T-helper 1 cell treated with Interleukin-12 subunit alpha and Interleukin-12 subunit beta and Interleukin-4 antibody, amounts not matched to agents 30 ng/mL and 1 ng/mL, for 36 hours (primary cell): ENCODE measurements around the gene CTNNA1. TPM values are rescaled to one million over a fixed set of nuclear protein-coding genes. Genes with fewer than 3 reads are reported as not detected.

Source experiments
- intact Hi-C: fragments of 100-400 bp; cut with micrococcal nuclease; formaldehyde crosslinking; loops from one replicate; pipeline ENCODE4 v1.15.1; 2024
- total RNA-seq: library from RNA; stranded (reverse); gene quantifications from 2 replicates; pipeline ENCODE4 v1.2.3, GENCODE V29; 2022

Gene CTNNA1
- total RNA-seq, 1 donor from 2014 or later = 53.9 TPM

GRCh38 chr5:138962614-138963370 lies 209.6 kb downstream of the CTNNA1 start:
- intact Hi-C loops = no loop called here

DNA sequence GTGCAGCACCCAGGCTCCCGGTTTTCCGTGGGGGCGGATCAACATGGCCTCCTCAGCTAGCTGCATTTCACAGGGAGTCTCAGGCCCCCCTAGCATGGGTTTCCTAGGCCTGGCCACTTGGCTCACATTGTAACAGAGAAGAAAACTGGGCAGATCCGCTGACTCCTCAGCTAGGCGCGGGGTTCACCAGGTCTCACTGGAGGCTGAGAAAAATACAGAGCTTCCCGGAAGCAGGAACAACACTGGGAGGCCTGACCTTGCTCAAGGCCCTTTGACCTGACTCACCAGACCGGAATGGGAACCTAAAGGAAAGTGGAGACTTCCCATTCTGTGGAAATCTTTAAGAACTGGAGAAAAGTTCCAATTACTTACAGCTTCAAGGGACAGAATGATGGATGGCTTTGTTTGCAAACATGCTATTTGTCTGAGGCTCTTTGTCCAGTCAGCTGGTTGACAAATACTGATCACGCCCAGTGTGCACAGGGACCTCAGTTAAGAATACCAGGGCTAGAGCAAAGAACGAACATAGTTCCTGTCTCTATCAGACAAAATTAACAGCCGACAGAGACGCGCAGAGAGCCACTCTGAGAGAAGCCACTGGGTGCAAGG lies 210.6 kb downstream of the CTNNA1 start:
- intact Hi-C loops = no loop called here

GRCh38 chr5:138964647-138965201 lies 211.5 kb downstream of the CTNNA1 start:
- intact Hi-C loops = no loop called here

DNA sequence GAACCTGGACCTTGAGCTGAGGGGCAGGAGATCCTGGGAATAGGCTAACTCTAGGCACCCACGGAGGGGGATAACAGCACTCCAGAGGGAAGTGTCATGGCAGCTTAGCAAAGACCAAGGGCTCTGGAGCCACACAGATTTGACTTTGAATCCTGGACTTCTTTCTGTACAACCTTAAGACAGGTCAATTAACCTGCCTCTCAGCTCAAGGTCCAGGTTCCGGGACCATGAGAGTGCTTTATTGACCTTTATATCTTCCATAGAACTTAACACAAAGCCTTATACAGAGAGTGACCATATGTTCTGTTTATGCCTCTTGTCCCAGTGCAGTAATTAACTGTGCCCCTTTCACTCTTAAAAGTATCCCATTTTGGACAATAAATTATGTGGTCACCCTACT lies 212.4 kb downstream of the CTNNA1 start:
- intact Hi-C loops = no loop called here

GRCh38 chr5:138966236-138966985 lies 213.2 kb downstream of the CTNNA1 start:
- intact Hi-C loops = no loop called here

DNA sequence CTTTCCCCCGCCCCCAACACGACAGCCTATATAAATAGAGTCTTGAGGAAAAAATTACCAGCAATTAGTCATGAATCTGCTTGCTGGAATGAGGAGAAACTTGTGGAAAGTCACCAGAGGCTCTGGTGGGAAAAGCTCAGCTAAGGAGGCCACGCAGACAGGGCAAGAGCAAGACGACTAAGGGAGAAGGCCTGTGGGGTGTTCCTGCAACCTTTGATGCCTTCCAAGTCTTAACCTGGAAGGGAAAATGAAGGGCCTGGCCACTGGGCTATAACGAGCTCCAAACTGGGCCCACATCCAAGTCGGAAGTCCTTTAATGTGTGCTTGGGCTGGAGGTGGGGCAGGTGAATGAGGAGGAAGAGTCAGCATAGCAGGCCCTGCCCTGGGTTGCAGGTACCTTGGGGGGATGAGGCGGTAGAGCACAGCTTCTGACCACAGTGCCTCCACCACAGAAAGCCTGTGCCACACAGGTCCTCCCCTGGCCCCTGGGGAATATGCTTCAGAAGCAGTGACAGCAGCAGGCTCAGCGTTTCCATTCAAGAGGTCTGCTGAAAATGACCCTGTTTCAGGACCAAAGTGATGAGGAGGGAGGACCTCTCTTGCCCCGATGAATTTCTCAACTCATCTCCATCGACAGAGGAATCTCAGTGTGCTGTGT lies 214.7 kb downstream of the CTNNA1 start:
- intact Hi-C loops = no loop called here

DNA sequence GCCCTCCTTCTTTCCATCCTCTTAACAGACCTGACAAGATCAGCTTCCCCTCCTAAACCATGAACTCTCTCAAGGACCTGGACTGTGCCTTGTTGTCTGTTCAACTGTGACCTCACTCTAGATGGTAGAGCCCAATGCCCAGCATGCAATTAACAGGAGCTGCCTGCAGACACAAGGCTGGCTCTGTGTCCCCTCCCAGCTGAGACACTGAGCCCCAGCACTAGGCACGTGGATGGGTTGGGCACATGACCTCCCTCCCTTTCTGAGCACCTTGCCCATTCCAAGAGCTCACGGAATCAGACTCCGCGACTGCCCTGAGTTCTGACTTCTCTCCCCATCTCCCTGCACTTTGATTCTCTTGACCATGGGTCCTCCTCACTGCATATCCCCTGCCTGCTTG lies 215.4 kb downstream of the CTNNA1 start:
- intact Hi-C loops = no loop called here

DNA sequence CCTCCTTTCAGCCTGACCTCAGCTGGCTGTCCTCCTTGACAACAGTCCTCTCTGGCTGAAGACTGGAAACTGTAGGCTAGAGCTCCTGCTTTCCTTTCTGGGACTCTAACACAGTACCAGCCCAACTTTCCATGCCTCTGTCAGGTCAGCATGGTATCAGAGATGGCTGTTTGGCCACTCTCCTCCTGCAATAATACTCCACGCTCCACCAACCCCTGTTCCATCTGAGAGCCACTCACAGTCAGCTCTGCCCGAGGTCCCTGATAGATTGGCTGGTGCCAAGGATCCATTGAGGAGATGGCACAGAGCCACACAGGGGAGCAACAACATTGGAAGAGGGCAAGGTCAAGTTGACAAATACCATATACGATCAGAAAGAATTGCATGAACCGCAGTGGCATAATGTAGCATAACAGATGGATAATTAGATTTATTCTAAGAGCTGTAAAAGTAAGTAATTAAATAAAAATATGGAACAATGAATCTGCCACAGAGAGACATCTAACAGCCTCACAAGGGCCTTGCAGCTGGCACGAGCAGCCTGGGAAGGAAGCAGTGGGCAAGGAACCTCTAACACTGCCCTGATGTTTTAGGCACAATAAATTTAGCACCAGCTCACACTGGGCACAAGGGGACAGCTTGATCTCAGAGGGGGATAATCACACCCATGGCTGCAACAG lies 216.2 kb downstream of the CTNNA1 start:
- intact Hi-C loops = no loop called here

- intact Hi-C loops = no loop called here
These were observed 219.0 kb downstream of the CTNNA1 start for GRCh38 chr5:138972230-138972629.

- intact Hi-C loops = no loop called here
These were observed 219.6 kb downstream of the CTNNA1 start for GRCh38 chr5:138972836-138973235.

DNA sequence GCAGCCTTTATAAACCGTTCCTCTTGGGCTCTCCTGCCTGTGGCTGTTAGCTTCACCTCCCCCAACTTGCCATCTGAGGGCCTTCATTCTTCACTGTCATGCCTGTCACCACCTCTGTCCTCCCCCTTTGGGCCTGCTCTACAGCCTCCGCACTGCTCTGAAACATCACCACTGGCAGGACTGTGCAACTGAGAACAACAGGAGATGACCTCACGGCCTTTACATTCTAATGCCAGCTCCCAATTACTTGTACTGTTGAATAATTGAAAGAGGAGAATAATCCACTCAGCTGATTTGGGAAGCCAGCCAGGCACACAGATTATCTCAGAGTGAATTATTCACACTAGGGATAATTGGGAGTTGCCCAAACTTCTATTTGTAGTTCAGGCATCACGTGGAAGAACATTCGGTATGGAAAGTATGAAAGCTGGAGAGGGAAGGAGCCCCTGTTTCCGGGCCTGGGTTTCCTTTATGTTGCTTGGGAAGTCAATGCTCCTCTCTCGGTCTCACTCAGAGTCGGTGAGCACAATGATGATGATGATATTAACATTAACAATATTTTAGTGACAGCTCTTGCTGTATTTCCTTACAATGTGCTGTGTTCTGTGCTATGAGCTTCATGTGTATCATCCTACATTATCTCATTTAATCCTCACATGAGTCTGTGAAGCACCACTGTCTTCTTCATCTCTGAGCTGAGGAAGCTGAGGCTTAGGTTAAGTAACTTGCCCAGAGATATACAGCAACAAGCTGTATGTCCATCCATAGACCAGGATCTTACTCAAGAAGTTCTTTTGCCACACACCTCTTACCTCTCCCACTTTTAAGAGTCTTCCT lies 221.2 kb downstream of the CTNNA1 start:
- intact Hi-C loops = no loop called here

- intact Hi-C loops = no loop called here
These were observed 222.0 kb downstream of the CTNNA1 start for GRCh38 chr5:138975098-138975847.

DNA sequence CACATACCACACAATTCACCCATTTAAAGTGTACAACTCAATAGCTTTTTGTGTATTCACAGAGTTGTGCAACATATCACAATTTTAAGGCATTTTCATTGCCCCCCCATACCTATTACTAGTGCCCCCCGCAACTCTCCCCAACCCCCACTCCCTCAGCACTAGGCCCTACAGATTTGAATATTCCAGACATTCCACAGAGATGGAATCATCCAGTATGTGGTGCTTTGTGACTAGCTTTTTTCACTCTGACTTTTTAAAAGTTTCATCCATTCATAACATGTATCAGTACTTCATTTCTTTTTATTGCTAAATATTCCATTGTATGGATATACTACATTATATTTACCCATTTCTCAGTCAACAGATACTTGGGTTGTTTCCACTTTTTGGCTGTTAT lies 224.9 kb downstream of the CTNNA1 start:
- intact Hi-C loops = no loop called here

DNA sequence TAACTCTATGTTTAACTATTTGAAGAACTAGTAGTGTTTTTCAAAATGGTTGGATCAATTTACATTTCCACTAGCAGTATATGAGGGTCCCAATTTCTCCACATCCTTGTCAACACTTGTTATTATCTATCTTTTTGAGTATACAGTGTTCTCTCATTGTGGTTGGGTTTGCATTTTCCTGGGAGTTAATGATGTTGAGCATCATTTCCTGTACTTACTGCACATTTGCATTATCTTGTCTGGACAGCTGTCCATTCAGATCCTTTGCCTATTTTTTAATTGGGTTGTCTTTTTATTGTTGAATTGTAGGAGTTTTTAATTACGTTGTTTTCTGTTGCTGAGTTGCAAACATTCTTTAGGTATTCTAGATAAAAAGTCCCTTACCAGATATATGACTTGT lies 225.4 kb downstream of the CTNNA1 start:
- intact Hi-C loops = no loop called here

- intact Hi-C loops = loop anchor here (5.0 kb wide), 1 partner anchor 218 kb away; the partner anchor contains the start of gene SIL1
These were observed 226.6 kb downstream of the CTNNA1 start for GRCh38 chr5:138979684-138980280.

GRCh38 chr5:138980441-138980840 lies 227.2 kb downstream of the CTNNA1 start:
- intact Hi-C loops = loop anchor here (5.0 kb wide), 1 partner anchor 217 kb away; the partner anchor contains the start of gene SIL1

DNA sequence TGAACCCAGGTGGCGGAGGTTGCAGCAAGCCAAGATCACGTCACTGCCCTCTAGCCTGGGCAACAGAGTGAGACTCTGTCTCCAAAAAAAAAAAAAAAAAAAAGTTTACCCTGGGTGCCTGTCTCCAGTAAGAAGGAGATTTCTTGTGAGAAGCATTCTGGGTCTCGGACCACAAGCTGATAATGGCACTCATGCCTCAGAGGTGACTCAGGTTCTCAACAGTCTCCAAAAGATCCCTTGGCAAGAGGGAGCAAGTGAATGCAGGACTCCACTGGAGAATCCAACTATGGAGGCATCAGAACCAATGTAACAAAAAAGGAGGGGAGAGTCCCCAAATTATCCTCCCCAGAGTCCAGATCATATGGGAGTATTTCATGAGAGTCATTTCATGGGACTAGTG lies 227.9 kb downstream of the CTNNA1 start:
- intact Hi-C loops = loop anchor here (5.0 kb wide), 1 partner anchor 216 kb away; the partner anchor contains the start of gene SIL1

DNA sequence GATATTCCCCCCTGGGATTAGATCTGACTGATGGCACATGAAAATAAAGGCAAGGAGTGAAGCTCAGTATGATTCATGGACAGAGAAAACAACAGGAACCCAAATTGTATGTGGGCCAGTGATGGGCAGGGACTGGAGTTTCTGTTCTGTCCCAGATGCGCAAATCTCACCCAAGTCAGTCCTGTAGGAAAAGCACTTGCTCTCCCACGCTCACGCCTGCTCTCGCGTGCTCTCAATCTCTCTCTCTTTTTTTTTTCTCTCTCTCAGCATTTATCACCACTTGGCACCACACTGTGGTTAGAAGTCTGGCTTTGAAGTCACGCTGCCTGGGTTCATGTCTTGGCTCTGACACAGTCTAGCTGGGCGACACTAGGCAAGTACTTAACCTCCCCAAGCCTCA lies 228.4 kb downstream of the CTNNA1 start:
- intact Hi-C loops = loop anchor here (5.0 kb wide), 1 partner anchor 216 kb away; the partner anchor contains the start of gene SIL1
